Neural cell (in vitro differentiated cells): ENCODE measurements around the gene PGM1. TPM values are rescaled to one million over a fixed set of nuclear protein-coding genes. Genes with fewer than 3 reads are reported as not detected.

Source experiments
- H2AFZ ChIP-seq: fragments of 200-600, 300-800 bp; sonication (generic), shearing (Covaris generic); 2 replicates; pipeline ENCODE4 v1.6.0; 2014; ENCODE audit warnings: low read depth, mild to moderate bottlenecking, antibody characterized with exemption, low read length, moderate library complexity
- H3F3A ChIP-seq: fragments of 200-600 bp; shearing (Covaris generic); 2 replicates; pipeline ENCODE4 v1.6.1; 2016; ENCODE audit warnings: mild to moderate bottlenecking, moderate library complexity, mixed read lengths, antibody characterized with exemption, low read length; ENCODE audit not compliant: insufficient read depth, poor library complexity, severe bottlenecking
- H3K27ac ChIP-seq: fragments of 200-600, 300-800 bp; sonication (generic), shearing (Covaris generic); 2 replicates; pipeline ENCODE4 v1.5.1; 2014; ENCODE audit warnings: mild to moderate bottlenecking, low read length, moderate library complexity
- H3K27me3 ChIP-seq: fragments of 300-800, 200-600 bp; sonication (generic), shearing (Covaris generic); 2 replicates; pipeline ENCODE4 v1.6.0; 2014; ENCODE audit warnings: mild to moderate bottlenecking, low read depth, low read length, moderate library complexity; ENCODE audit not compliant: insufficient read depth
- H3K36me3 ChIP-seq: fragments of 300-800, 200-600 bp; sonication (generic), shearing (Covaris generic); 2 replicates; pipeline ENCODE4 v1.5.1; 2014; ENCODE audit warnings: mild to moderate bottlenecking, antibody characterized with exemption, low read length, moderate library complexity; ENCODE audit not compliant: insufficient read depth
- H3K4me2 ChIP-seq: fragments of 300-800, 200-600 bp; sonication (generic), shearing (Covaris generic); 2 replicates; pipeline ENCODE4 v1.6.0; 2014; ENCODE audit warnings: mild to moderate bottlenecking, low read length
- H3K4me3 ChIP-seq: fragments of 300-800, 200-600 bp; sonication (generic), shearing (Covaris generic); 2 replicates; pipeline ENCODE4 v1.5.1; 2014; ENCODE audit warnings: mild to moderate bottlenecking, low read length, moderate library complexity
- H3K79me2 ChIP-seq: fragments of 200-600 bp; shearing (Covaris generic); replicated peaks from 2 replicates; pipeline ENCODE4 v1.6.0; 2014; ENCODE audit warnings: mild to moderate bottlenecking, low read length, moderate library complexity; ENCODE audit not compliant: insufficient read depth
- H3K9ac ChIP-seq: fragments of 300-800, 200-600 bp; sonication (generic), shearing (Covaris generic); 2 replicates; pipeline ENCODE4 v1.6.1; 2016; ENCODE audit warnings: mild to moderate bottlenecking, low read length, mixed read lengths
- H3K9me2 ChIP-seq: fragments of 200-600 bp; shearing (Covaris generic); 2 replicates; pipeline ENCODE4 v1.6.1; 2016; ENCODE audit warnings: mild to moderate bottlenecking, low read length, mixed read lengths; ENCODE audit not compliant: insufficient read depth
- H3K9me3 ChIP-seq: fragments of 200-600, 300-800 bp; sonication (generic), shearing (Covaris generic); 2 replicates; pipeline ENCODE4 v1.6.1; 2016; ENCODE audit warnings: mild to moderate bottlenecking, mixed run types, low read length, moderate library complexity, mixed read lengths
- H4K20me1 ChIP-seq: fragments of 200-600 bp; shearing (Covaris generic); 2 replicates; pipeline ENCODE4 v1.6.1; 2016; ENCODE audit warnings: mild to moderate bottlenecking, mixed run types; ENCODE audit not compliant: insufficient read depth
- CTCF ChIP-seq: fragments of 450-650 bp; IDR thresholded peaks from 2 replicates; pipeline ENCODE4 v1.5.1; 2014; ENCODE audit warnings: antibody characterized with exemption, mild to moderate bottlenecking, moderate library complexity; ENCODE audit not compliant: poor library complexity, severe bottlenecking
- EP300 ChIP-seq: fragments of 450-650 bp; conservative IDR thresholded peaks from 2 replicates; pipeline ENCODE4 v1.6.1; 2014; ENCODE audit warnings: antibody characterized with exemption, mild to moderate bottlenecking, moderate library complexity; ENCODE audit not compliant: poor library complexity, severe bottlenecking
- EZH2 ChIP-seq: fragments of 200-600, 300-800 bp; shearing (Covaris generic), sonication (generic); IDR thresholded peaks from 2 replicates; pipeline ENCODE4 v1.6.1; 2014; ENCODE audit warnings: antibody characterized with exemption, low read length, borderline replicate concordance, mild to moderate bottlenecking; ENCODE audit not compliant: insufficient read depth, poor library complexity, severe bottlenecking
- MXI1 ChIP-seq: fragments of 450-650 bp; conservative IDR thresholded peaks from 2 replicates; pipeline ENCODE4 v1.6.1; 2014; ENCODE audit warnings: antibody characterized with exemption, mild to moderate bottlenecking; ENCODE audit not compliant: poor library complexity, severe bottlenecking
- POLR2AphosphoS5 ChIP-seq: IDR thresholded peaks from 2 replicates; pipeline ENCODE4 v1.6.1; 2012
- RAD21 ChIP-seq: fragments of 450-650 bp; conservative IDR thresholded peaks from 2 replicates; pipeline ENCODE4 v1.6.1; 2014; ENCODE audit warnings: antibody characterized with exemption, mild to moderate bottlenecking, moderate library complexity
- REST ChIP-seq: IDR thresholded peaks from 2 replicates; pipeline ENCODE4 v1.6.1; 2012; ENCODE audit warnings: borderline replicate concordance
- SMC3 ChIP-seq: fragments of 450-650 bp; conservative IDR thresholded peaks from 2 replicates; pipeline ENCODE4 v1.6.1; 2014; ENCODE audit warnings: antibody characterized with exemption, mild to moderate bottlenecking, moderate library complexity; ENCODE audit not compliant: poor library complexity
- TAF1 ChIP-seq: IDR thresholded peaks from 2 replicates; pipeline ENCODE4 v1.6.1; 2012; ENCODE audit warnings: low read depth
- polyA plus RNA-seq: library from polyadenylated mRNA; depleted of rRNA; stranded (reverse); fragments of >200 nt; gene quantifications from 2 replicates; pipeline ENCODE4 v1.2.3, GENCODE V29; 2014

The PGM1 gene
- polyA plus RNA-seq, 1 donor from 2014 or later = 2.9 TPM

- Histone ChIP-seq H4K20me1 (no peaks in the 10 kb centered on the region), H3K4me2 (no peak overlapping the region), H3K9me3 (no peaks in the 10 kb centered on the region), H3K36me3 (peaks cover 6% of the 10 kb centered on the region), H2AFZ (no peak overlapping the region), H3K9ac (no peak overlapping the region), H3K79me2 (no peaks in the 10 kb centered on the region), H3K9me2 (no peaks in the 10 kb centered on the region), H3K27ac (no peak overlapping the region), H3K4me3 (no peak overlapping the region), H3K27me3 (no peaks in the 10 kb centered on the region), H3F3A (no peaks in the 10 kb centered on the region)
- TF ChIP-seq TAF1 = no peak
- TF ChIP-seq MXI1 = no peak
- TF ChIP-seq RAD21 = no peak
- no peak for TF ChIP-seq CTCF
- no peak for TF ChIP-seq EP300
- TF ChIP-seq EZH2 = no peak
- TF ChIP-seq POLR2AphosphoS5 = no peak
- no peak for TF ChIP-seq REST
- TF ChIP-seq SMC3 = no peak
Measured at GRCh38 chr1:63563745-63564144, 29.5 kb upstream of the PGM1 start.

GRCh38 chr1:63569068-63569467 is 24.1 kb upstream of the PGM1 start:
- no peaks in the 10 kb centered on the region for H3K9me3 ChIP-seq
- no peaks in the 10 kb centered on the region for H3K27me3 ChIP-seq
- H3K9me2 ChIP-seq = no peaks in the 10 kb centered on the region
- no peak overlapping the region for H3K27ac ChIP-seq
- H3K9ac ChIP-seq = no peak overlapping the region
- no peaks in the 10 kb centered on the region for H4K20me1 ChIP-seq
- H3K36me3 ChIP-seq = no peaks in the 10 kb centered on the region
- H3K4me3 ChIP-seq = no peak overlapping the region
- TF ChIP-seq REST (no peak), POLR2AphosphoS5 (no peak), EZH2 (no peak), TAF1 (no peak), CTCF (no peak)
- H3K4me2 ChIP-seq = no peak overlapping the region
- H3F3A ChIP-seq = no peaks in the 10 kb centered on the region
- H3K79me2 ChIP-seq = no peaks in the 10 kb centered on the region
- H2AFZ ChIP-seq = no peak overlapping the region
